Smooth muscle cell (in vitro differentiated cells): ENCODE results near the gene PLEKHG4. TPM values are rescaled to one million over a fixed set of nuclear protein-coding genes. Genes with fewer than 3 reads are reported as not detected.
A peak's percentile ranks its signal among the peaks of the same experiment; 100 is the strongest.

Experiments
- DNase-seq: peaks from one replicate; lab custom pipeline; 2025; ENCODE audit not compliant: unreplicated experiment; lab: John Stamatoyannopoulos, UW
- H2AFZ ChIP-seq: fragments of 200-600 bp; sonication (generic); 2 replicates; pipeline ENCODE4 v1.6.0; 2016; ENCODE audit warnings: antibody characterized with exemption, low read depth, mild to moderate bottlenecking
- H3F3A ChIP-seq: fragments of 200-600 bp; sonication (generic); 2 replicates; pipeline ENCODE4 v1.6.0; 2017; ENCODE audit warnings: antibody characterized with exemption, low read depth
- H3K27ac ChIP-seq: fragments of 200-600 bp; sonication (generic); 2 replicates; pipeline ENCODE4 v1.5.1; 2016; ENCODE audit warnings: low read depth, mild to moderate bottlenecking
- H3K27me3 ChIP-seq: fragments of 200-600 bp; sonication (generic); 2 replicates; pipeline ENCODE4 v1.6.1; 2016; ENCODE audit warnings: low read depth, mild to moderate bottlenecking
- H3K36me3 ChIP-seq: fragments of 200-600 bp; sonication (generic); 2 replicates; pipeline ENCODE4 v1.5.1; 2016; ENCODE audit warnings: low read depth
- H3K4me1 ChIP-seq: fragments of 200-600 bp; sonication (generic); 2 replicates; pipeline ENCODE4 v1.5.1; 2016; ENCODE audit warnings: low read depth
- H3K4me2 ChIP-seq: fragments of 200-600 bp; sonication (generic); 2 replicates; pipeline ENCODE4 v1.6.0; 2016; ENCODE audit warnings: mild to moderate bottlenecking
- H3K4me3 ChIP-seq: fragments of 200-600 bp; sonication (generic); 2 replicates; pipeline ENCODE4 v1.5.1; 2016; ENCODE audit warnings: mild to moderate bottlenecking
- H3K79me2 ChIP-seq: fragments of 200-600 bp; sonication (generic); 2 replicates; pipeline ENCODE4 v1.6.0; 2016; ENCODE audit warnings: low read depth, mild to moderate bottlenecking
- H3K9ac ChIP-seq: fragments of 200-600 bp; sonication (generic); 2 replicates; pipeline ENCODE4 v1.6.0; 2016; ENCODE audit warnings: low read depth
- H3K9me3 ChIP-seq: fragments of 200-600 bp; sonication (generic); replicated peaks from 2 replicates; pipeline ENCODE4 v1.5.1; 2016; ENCODE audit warnings: low read depth
- H4K20me1 ChIP-seq: fragments of 200-600 bp; sonication (generic); 2 replicates; pipeline ENCODE4 v1.6.0; 2016; ENCODE audit warnings: low read depth
- CTCF ChIP-seq: fragments of 200-600 bp; sonication (generic); IDR thresholded peaks from 2 replicates; pipeline ENCODE4 v1.5.1; 2017; ENCODE audit warnings: borderline replicate concordance, mild to moderate bottlenecking, antibody characterized with exemption; ENCODE audit not compliant: insufficient read depth, poor library complexity, severe bottlenecking
- WGBS: methylation state at CpG from one replicate; pipeline ENCODE4 v1.1.7; 2016; ENCODE audit warnings: low lambda C conversion rate; 5-methylcytosine and 5-hydroxymethylcytosine counted together
- polyA plus RNA-seq: library from polyadenylated mRNA; unstranded; fragments of >200 nt; fragmentation: Nextera tagmentation; extraction: Ambion mirVana; gene quantifications from 2 replicates; pipeline ENCODE4 v1.2.1, GENCODE V29; 2016
- total RNA-seq: library from RNA; depleted of rRNA; stranded (reverse); fragments of >200 nt; gene quantifications from 2 replicates; pipeline ENCODE4 v1.2.3, GENCODE V29; 2014

The PLEKHG4 gene
- total and polyA plus RNA-seq, 2 experiments from 2014 or later, result 2.7 to 27.0 TPM

- H3K27me3 ChIP-seq, result no peaks in the 10 kb centered on the region
- H3F3A ChIP-seq, result no peaks in the 10 kb centered on the region
- no peak for DNase-seq
- TF ChIP-seq CTCF, result no peak
- H3K4me3 ChIP-seq, result no peak overlapping the region
- H3K4me1 ChIP-seq, result no peaks in the 10 kb centered on the region
- no peak overlapping the region for H3K27ac ChIP-seq
- no peaks in the 10 kb centered on the region for H3K36me3 ChIP-seq
- H3K79me2 ChIP-seq, result no peaks in the 10 kb centered on the region
- H3K9ac ChIP-seq, result no peak overlapping the region
- no peaks in the 10 kb centered on the region for H3K9me3 ChIP-seq
- H3K4me2 ChIP-seq, result no peak overlapping the region
- no peak overlapping the region for H2AFZ ChIP-seq
- no peaks in the 10 kb centered on the region for H4K20me1 ChIP-seq
- 86% methylated on average over 4 of the region's 4 CpGs for WGBS
These were observed 14.9 kb downstream of the PLEKHG4 start for GRCh38 chr16:67294171-67294757.

DNA sequence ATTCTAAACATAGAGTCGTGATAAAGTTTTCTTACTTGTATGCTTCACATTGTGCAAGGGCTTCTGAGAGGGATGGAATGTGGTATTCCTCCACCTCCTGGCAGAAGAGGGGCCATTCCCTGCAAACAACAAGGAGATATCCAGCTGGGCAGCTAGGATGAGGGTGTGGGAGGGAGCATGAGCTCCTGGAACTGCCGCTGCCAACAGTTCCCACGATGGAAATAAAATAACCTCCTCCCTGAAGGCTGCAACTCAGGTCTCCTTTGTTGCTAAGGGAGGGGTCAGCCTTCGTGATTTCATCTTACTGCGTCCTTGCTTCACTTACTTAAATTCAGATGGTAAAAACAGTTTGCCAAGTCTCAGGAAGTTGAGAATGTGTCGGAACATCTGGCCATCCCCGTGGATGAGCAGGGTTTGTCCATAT is 15.6 kb downstream of the PLEKHG4 start:
- WGBS, result 56% methylated on average over 7 of the region's 7 CpGs
- no peak for DNase-seq
- Histone ChIP-seq H3F3A (no peaks in the 10 kb centered on the region), H3K4me3 (no peak overlapping the region), H2AFZ (no peak overlapping the region), H3K9me3 (no peaks in the 10 kb centered on the region), H3K27ac (no peak overlapping the region), H3K36me3 (no peaks in the 10 kb centered on the region), H4K20me1 (no peaks in the 10 kb centered on the region), H3K79me2 (no peaks in the 10 kb centered on the region), H3K4me1 (no peaks in the 10 kb centered on the region), H3K9ac (no peak overlapping the region), H3K4me2 (no peak overlapping the region), H3K27me3 (no peaks in the 10 kb centered on the region)
- no peak for TF ChIP-seq CTCF

GRCh38 chr16:67296420-67296819 is 17.1 kb downstream of the PLEKHG4 start:
- Histone ChIP-seq H3K27me3 (no peaks in the 10 kb centered on the region), H3F3A (no peaks in the 10 kb centered on the region), H4K20me1 (no peaks in the 10 kb centered on the region), H3K9ac (no peak overlapping the region), H3K4me3 (no peak overlapping the region), H3K9me3 (no peaks in the 10 kb centered on the region), H3K27ac (peak overlapping the region; percentile 29), H3K4me1 (no peaks in the 10 kb centered on the region), H3K36me3 (no peaks in the 10 kb centered on the region), H2AFZ (no peak overlapping the region), H3K4me2 (peak overlapping the region; percentile 65), H3K79me2 (no peaks in the 10 kb centered on the region)
- no peak for DNase-seq
- no peak for TF ChIP-seq CTCF
- 19% methylated on average over 3 of the region's 3 CpGs for WGBS

GRCh38 chr16:67298277-67298676 is 18.9 kb downstream of the PLEKHG4 start:
- no peak overlapping the region for H2AFZ ChIP-seq
- no peaks in the 10 kb centered on the region for H3K36me3 ChIP-seq
- no peaks in the 10 kb centered on the region for H3K9me3 ChIP-seq
- H3K27ac ChIP-seq, result no peak overlapping the region
- no peaks in the 10 kb centered on the region for H3K27me3 ChIP-seq
- H3K79me2 ChIP-seq, result no peaks in the 10 kb centered on the region
- WGBS, result 94% methylated on average over 9 of the region's 9 CpGs
- no peaks in the 10 kb centered on the region for H3K4me1 ChIP-seq
- DNase-seq, result no peak
- H3K9ac ChIP-seq, result no peak overlapping the region
- no peak overlapping the region for H3K4me3 ChIP-seq
- no peaks in the 10 kb centered on the region for H4K20me1 ChIP-seq
- H3F3A ChIP-seq, result no peaks in the 10 kb centered on the region
- no peak overlapping the region for H3K4me2 ChIP-seq
- TF ChIP-seq CTCF, result no peak
